OCI-LY1 (cell line): ENCODE measurements around the gene SHISAL2B.
"Not testable (repeated sequence)": the region's sequence is repeated elsewhere in the genome, so short reads cannot be mapped to it uniquely, and the experiment has no call there.

ENCODE experiments used
- EZH2 ChIP-seq: fragments of 200-600 bp; sonication (generic), shearing (Covaris generic); IDR thresholded peaks from 2 replicates; pipeline ENCODE4 v1.8.0; 2017; ENCODE audit warnings: borderline replicate concordance, mixed run types, mild to moderate bottlenecking, antibody characterized with exemption, low read length, moderate library complexity, mixed read lengths
- TF ChIP-seq, protein P1 (sequence below): fragments of 200-600 bp; sonication (generic), shearing (Covaris generic); IDR thresholded peaks from 2 replicates; pipeline ENCODE4 v1.5.1; 2017; ENCODE audit warnings: mild to moderate bottlenecking, antibody characterized with exemption, low read length, moderate library complexity, mixed read lengths

DNA sequence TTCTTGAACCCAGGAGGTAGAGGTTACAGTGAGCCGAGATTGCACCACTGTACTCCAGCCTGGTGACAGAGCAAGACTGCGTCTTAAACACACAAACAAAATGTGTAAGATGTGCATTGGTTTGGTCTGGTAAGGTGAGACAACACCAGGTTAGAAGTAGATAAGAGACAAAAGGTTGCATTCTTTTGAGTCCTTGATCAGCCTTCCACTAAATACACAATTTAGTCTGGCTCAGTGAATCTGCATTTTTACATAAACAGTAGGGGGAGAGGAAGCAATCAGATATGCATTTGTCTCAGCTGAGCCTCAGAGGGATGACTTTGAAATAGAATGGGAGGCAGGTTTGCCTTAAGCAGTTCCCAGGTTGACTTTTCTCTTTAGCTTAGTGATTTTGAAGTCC lies 15.8 kb downstream of the SHISAL2B start:
- TF ChIP-seq EZH2, result not testable (repeated sequence)
- TF ChIP-seq, protein P1, sequence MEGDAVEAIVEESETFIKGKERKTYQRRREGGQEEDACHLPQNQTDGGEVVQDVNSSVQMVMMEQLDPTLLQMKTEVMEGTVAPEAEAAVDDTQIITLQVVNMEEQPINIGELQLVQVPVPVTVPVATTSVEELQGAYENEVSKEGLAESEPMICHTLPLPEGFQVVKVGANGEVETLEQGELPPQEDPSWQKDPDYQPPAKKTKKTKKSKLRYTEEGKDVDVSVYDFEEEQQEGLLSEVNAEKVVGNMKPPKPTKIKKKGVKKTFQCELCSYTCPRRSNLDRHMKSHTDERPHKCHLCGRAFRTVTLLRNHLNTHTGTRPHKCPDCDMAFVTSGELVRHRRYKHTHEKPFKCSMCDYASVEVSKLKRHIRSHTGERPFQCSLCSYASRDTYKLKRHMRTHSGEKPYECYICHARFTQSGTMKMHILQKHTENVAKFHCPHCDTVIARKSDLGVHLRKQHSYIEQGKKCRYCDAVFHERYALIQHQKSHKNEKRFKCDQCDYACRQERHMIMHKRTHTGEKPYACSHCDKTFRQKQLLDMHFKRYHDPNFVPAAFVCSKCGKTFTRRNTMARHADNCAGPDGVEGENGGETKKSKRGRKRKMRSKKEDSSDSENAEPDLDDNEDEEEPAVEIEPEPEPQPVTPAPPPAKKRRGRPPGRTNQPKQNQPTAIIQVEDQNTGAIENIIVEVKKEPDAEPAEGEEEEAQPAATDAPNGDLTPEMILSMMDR, result not testable (repeated sequence)
